ENCODE measurements around the gene TSR1. TPM values are rescaled to one million over a fixed set of nuclear protein-coding genes. Genes with fewer than 3 reads are reported as not detected.

The TSR1 gene
- total and polyA plus RNA-seq, 9 of the 15 experiments (the other 6 are each of a cell fraction or from before 2014, with no cell fraction given), result 16.4 to 87.5 (median 55.2) TPM

Small RNAs within 50 kb of the gene (small RNA-seq; reads per million reads assigned to genes)
- gene AC006435.3 (not detected), gene SNORD91A (948 reads per million, percentile 99 among the genes with 10 or more reads in this experiment), gene SNORD91B (136 reads per million, percentile 99 among the genes with 10 or more reads in this experiment)

Other genes starting within 250 kb of the TSR1 start
- 6.9 and 7.3 TPM in 2 replicates for gene SMG6, start 32.7 kb downstream of the TSR1 start, total RNA-seq (2014; rRNA removed)
- 5.7 and 6.1 TPM in 2 replicates for gene SMG6, start 32.7 kb downstream of the TSR1 start, total RNA-seq (2014; rRNA removed; fragmentation: Illumina TruSeq; extraction: Trizol)
- 6.0 TPM in 2 replicates for gene SMG6, start 32.7 kb downstream of the TSR1 start, total RNA-seq (2015; rRNA removed; fragmentation: Illumina TruSeq; extraction: Trizol)
- 12.8 and 13.7 TPM in 2 replicates for gene SMG6, start 32.7 kb downstream of the TSR1 start, total RNA-seq (2021)
- 1.7 and 3.6 TPM in 2 replicates for gene SMG6, start 32.7 kb downstream of the TSR1 start, polyA plus RNA-seq (2011; rRNA removed)
- 13.9 TPM in 2 replicates for gene SMG6, start 32.7 kb downstream of the TSR1 start, polyA plus RNA-seq (2014; fragmentation: Illumina TruSeq; extraction: Trizol)
- gene SMG6, start 32.7 kb downstream of the TSR1 start, polyA plus RNA-seq (2014; fragmentation: Nextera tagmentation; extraction: Ambion mirVana), result under 1 TPM; 0.44 to 0.45 TPM
- gene SMG6, start 32.7 kb downstream of the TSR1 start, polyA plus RNA-seq (2014; rRNA removed), result 5.5 and 5.8 TPM in 2 replicates
- gene SRR, start 32.5 kb downstream of the TSR1 start, total RNA-seq (2014; rRNA removed), result 6.7 and 7.4 TPM in 2 replicates
- gene SRR, start 32.5 kb downstream of the TSR1 start, total RNA-seq (2014; rRNA removed; fragmentation: Illumina TruSeq; extraction: Trizol), result 3.7 and 5.0 TPM in 2 replicates
- 4.3 and 7.0 TPM in 2 replicates for gene SRR, start 32.5 kb downstream of the TSR1 start, total RNA-seq (2015; rRNA removed; fragmentation: Illumina TruSeq; extraction: Trizol)
- 8.1 and 9.9 TPM in 2 replicates for gene SRR, start 32.5 kb downstream of the TSR1 start, total RNA-seq (2021)
- 19.4 and 19.5 TPM in 2 replicates for gene SRR, start 32.5 kb downstream of the TSR1 start, polyA plus RNA-seq (2011; rRNA removed)
- 6.6 and 9.5 TPM in 2 replicates for gene SRR, start 32.5 kb downstream of the TSR1 start, polyA plus RNA-seq (2014; fragmentation: Illumina TruSeq; extraction: Trizol)
- 10 to 100 TPM; 10.0 to 14.7 TPM for gene SRR, start 32.5 kb downstream of the TSR1 start, polyA plus RNA-seq (2014; fragmentation: Nextera tagmentation; extraction: Ambion mirVana)
- 4.9 and 7.9 TPM in 2 replicates for gene SRR, start 32.5 kb downstream of the TSR1 start, polyA plus RNA-seq (2014; rRNA removed)
- 14.8 and 15.9 TPM in 2 replicates for gene SGSM2, start 1.0 kb upstream of the TSR1 start, total RNA-seq (2014; rRNA removed)
- 4.9 and 9.1 TPM in 2 replicates for gene SGSM2, start 1.0 kb upstream of the TSR1 start, total RNA-seq (2014; rRNA removed; fragmentation: Illumina TruSeq; extraction: Trizol)
- gene SGSM2, start 1.0 kb upstream of the TSR1 start, total RNA-seq (2015; rRNA removed; fragmentation: Illumina TruSeq; extraction: Trizol), result 11.8 and 13.0 TPM in 2 replicates
- 15.3 and 20.2 TPM in 2 replicates for gene SGSM2, start 1.0 kb upstream of the TSR1 start, total RNA-seq (2021)
- gene SGSM2, start 1.0 kb upstream of the TSR1 start, polyA plus RNA-seq (2011; rRNA removed), result 20.7 and 22.6 TPM in 2 replicates
- gene SGSM2, start 1.0 kb upstream of the TSR1 start, polyA plus RNA-seq (2014; fragmentation: Illumina TruSeq; extraction: Trizol), result 14.9 and 16.3 TPM in 2 replicates
- under 1 TPM; 0.20 to 0.62 TPM for gene SGSM2, start 1.0 kb upstream of the TSR1 start, polyA plus RNA-seq (2014; fragmentation: Nextera tagmentation; extraction: Ambion mirVana)
- 24.1 and 26.3 TPM in 2 replicates for gene SGSM2, start 1.0 kb upstream of the TSR1 start, polyA plus RNA-seq (2014; rRNA removed)
- gene MNT, start 64.6 kb upstream of the TSR1 start, total RNA-seq (2014; rRNA removed), result 7.8 and 8.7 TPM in 2 replicates
- 2.9 and 3.1 TPM in 2 replicates for gene MNT, start 64.6 kb upstream of the TSR1 start, total RNA-seq (2014; rRNA removed; fragmentation: Illumina TruSeq; extraction: Trizol)
- 4.9 and 5.3 TPM in 2 replicates for gene MNT, start 64.6 kb upstream of the TSR1 start, total RNA-seq (2015; rRNA removed; fragmentation: Illumina TruSeq; extraction: Trizol)
- 20.3 and 23.8 TPM in 2 replicates for gene MNT, start 64.6 kb upstream of the TSR1 start, total RNA-seq (2021)
- 3.3 and 4.9 TPM in 2 replicates for gene MNT, start 64.6 kb upstream of the TSR1 start, polyA plus RNA-seq (2011; rRNA removed)
- gene MNT, start 64.6 kb upstream of the TSR1 start, polyA plus RNA-seq (2014; fragmentation: Illumina TruSeq; extraction: Trizol), result 7.1 and 12.4 TPM in 2 replicates
- gene MNT, start 64.6 kb upstream of the TSR1 start, polyA plus RNA-seq (2014; fragmentation: Nextera tagmentation; extraction: Ambion mirVana), result under 1 TPM; 0.18 to 0.21 TPM
- 11.3 and 13.4 TPM in 2 replicates for gene MNT, start 64.6 kb upstream of the TSR1 start, polyA plus RNA-seq (2014; rRNA removed)
- gene METTL16, start 175.4 kb upstream of the TSR1 start, total RNA-seq (2014; rRNA removed), result 15.9 and 20.2 TPM in 2 replicates
- 20.6 and 22.0 TPM in 2 replicates for gene METTL16, start 175.4 kb upstream of the TSR1 start, total RNA-seq (2014; rRNA removed; fragmentation: Illumina TruSeq; extraction: Trizol)
- gene METTL16, start 175.4 kb upstream of the TSR1 start, total RNA-seq (2015; rRNA removed; fragmentation: Illumina TruSeq; extraction: Trizol), result 18.3 and 18.5 TPM in 2 replicates
- gene METTL16, start 175.4 kb upstream of the TSR1 start, total RNA-seq (2021), result 26.9 and 30.5 TPM in 2 replicates
- gene METTL16, start 175.4 kb upstream of the TSR1 start, polyA plus RNA-seq (2011; rRNA removed), result 17.3 and 19.8 TPM in 2 replicates
- gene METTL16, start 175.4 kb upstream of the TSR1 start, polyA plus RNA-seq (2014; fragmentation: Illumina TruSeq; extraction: Trizol), result 18.4 and 20.8 TPM in 2 replicates
- gene METTL16, start 175.4 kb upstream of the TSR1 start, polyA plus RNA-seq (2014; fragmentation: Nextera tagmentation; extraction: Ambion mirVana), result 10 to 100 TPM; 12.1 to 14.1 TPM
- 20.1 and 23.3 TPM in 2 replicates for gene METTL16, start 175.4 kb upstream of the TSR1 start, polyA plus RNA-seq (2014; rRNA removed)